H1 (cell line): ENCODE data around the gene RAD51B. TPM values are rescaled to one million over a fixed set of nuclear protein-coding genes. Genes with fewer than 3 reads are reported as not detected.

Source experiments
- GTF2F1 ChIP-seq: IDR thresholded peaks from 2 replicates; pipeline ENCODE4 v1.6.1; 2012; ENCODE audit warnings: low read depth, low read length, improper control_type of control experiment, borderline replicate concordance
- JUND ChIP-seq: IDR thresholded peaks from 2 replicates; pipeline ENCODE4 v1.6.1; 2011; ENCODE audit warnings: mild to moderate bottlenecking, improper control_type of control experiment, low read length
- RNF2 ChIP-seq: fragments of 200-900, 300-1000 bp; sonication (generic); IDR thresholded peaks from 2 replicates; pipeline ENCODE4 v1.7.1; 2016; ENCODE audit warnings: borderline replicate concordance, low read depth, mild to moderate bottlenecking, antibody characterized with exemption, low read length; ENCODE audit not compliant: poor library complexity, severe bottlenecking; ENCODE audit errors: missing control alignments
- TAF7 ChIP-seq: optimal IDR thresholded peaks from 2 replicates; pipeline ENCODE3; 2011; ENCODE audit warnings: low read depth, mild to moderate bottlenecking, inconsistent platforms, low read length, moderate library complexity, borderline replicate concordance
- polyA plus RNA-seq, 7 experiments: library from polyadenylated mRNA; depleted of rRNA in 3 of 7; stranded (reverse) in 5 of 7; unstranded in 2 of 7; fragments of >200 nt in 5 of 7; fragments of 200-250 nt in 2 of 7; gene quantifications; 1 replicate in 5 of 7; 2 replicates in 1 of 7; 4 replicates in 1 of 7; pipeline versions ENCODE4 v1.2.1 to v1.2.3, GENCODE V29; 2011 to 2013; ENCODE audit warnings: missing spikeins in 2 of 7, mixed read lengths in 2 of 7
- total RNA-seq: library from RNA; stranded (reverse); fragmentation: NEBNext Ultra II Directional; extraction: Animal tissue kit (Norgen Biotek cat#: 25700); gene quantifications from 2 replicates; pipeline ENCODE4 v1.2.1, GENCODE V29; 2021
- TF ChIP-seq, protein P1 (sequence below): IDR thresholded peaks from 2 replicates; pipeline ENCODE4 v1.6.1; 2012; ENCODE audit warnings: inconsistent platforms

RAD51B gene
- total and polyA plus RNA-seq, 2 of the 8 experiments (the other 6 are each of a cell fraction or from before 2014, with no cell fraction given), result 3.9 to 14.9 TPM

DNA sequence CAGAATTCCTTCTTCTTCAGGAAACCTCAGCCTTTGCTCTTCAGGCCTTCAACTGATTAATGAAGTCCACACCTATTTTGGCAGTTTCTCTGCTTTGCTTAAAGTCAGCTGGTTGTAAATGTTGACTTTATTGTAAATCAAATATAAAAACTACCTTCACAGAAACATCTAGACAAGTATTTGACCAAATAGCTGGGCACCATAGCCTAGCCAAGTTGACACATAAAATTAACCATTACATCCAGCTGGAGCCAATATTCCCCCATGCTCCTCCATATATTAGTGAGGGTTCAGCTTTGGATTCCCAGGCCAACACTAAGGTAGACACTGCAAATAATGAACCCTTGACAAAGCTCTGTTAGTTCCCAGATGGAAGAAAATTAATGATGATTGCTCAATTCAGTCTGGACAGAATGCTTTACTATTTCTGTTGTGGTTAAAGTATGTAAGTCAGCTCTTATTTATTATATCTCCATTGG lies 847.8 kb downstream of the RAD51B start (continued):
- TF ChIP-seq RNF2 (no peak), GTF2F1 (no peak), JUND (no peak), TAF7 (no peak)
- TF ChIP-seq, protein P1, sequence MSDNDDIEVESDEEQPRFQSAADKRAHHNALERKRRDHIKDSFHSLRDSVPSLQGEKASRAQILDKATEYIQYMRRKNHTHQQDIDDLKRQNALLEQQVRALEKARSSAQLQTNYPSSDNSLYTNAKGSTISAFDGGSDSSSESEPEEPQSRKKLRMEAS, result no peak
